SU-DHL-6 (cell line): Measurements from ENCODE around the gene ICE1.
A peak's percentile ranks its signal among the peaks of the same experiment; 100 is the strongest.

ENCODE experiments used
- H2AFZ ChIP-seq: fragments of 200-600 bp; sonication (generic); 2 replicates; pipeline ENCODE4 v1.6.1; 2014; ENCODE audit warnings: low read depth, mild to moderate bottlenecking, moderate library complexity, mixed read lengths, antibody characterized with exemption, low read length; ENCODE audit not compliant: severe bottlenecking
- H3F3A ChIP-seq: fragments of 200-600 bp; shearing (Covaris generic); 2 replicates; pipeline ENCODE4 v1.6.0; 2016; ENCODE audit warnings: antibody characterized with exemption, mild to moderate bottlenecking; ENCODE audit not compliant: insufficient read depth
- H3K27ac ChIP-seq: fragments of 200-600 bp; sonication (generic); 2 replicates; pipeline ENCODE4 v1.5.1; 2016; ENCODE audit warnings: low read depth, mild to moderate bottlenecking, low read length, moderate library complexity, mixed read lengths
- H3K27me3 ChIP-seq: fragments of 200-600 bp; sonication (generic), shearing (Covaris generic); 2 replicates; pipeline ENCODE4 v1.6.0; 2014; ENCODE audit warnings: mild to moderate bottlenecking, low read length
- H3K36me3 ChIP-seq: fragments of 200-600 bp; sonication (generic); 2 replicates; pipeline ENCODE4 v1.6.1; 2014; ENCODE audit warnings: mild to moderate bottlenecking, low read length, mixed read lengths
- H3K4me2 ChIP-seq: fragments of 300-600, 200-600 bp; shearing (Covaris generic), sonication (generic); 2 replicates; pipeline ENCODE4 v1.6.0; 2014; ENCODE audit warnings: low read length, low read depth, mild to moderate bottlenecking; ENCODE audit not compliant: poor library complexity, severe bottlenecking
- H3K4me3 ChIP-seq: fragments of 200-600 bp; sonication (generic); 2 replicates; pipeline ENCODE4 v1.5.1; 2014; ENCODE audit warnings: antibody characterized with exemption, low read length, mild to moderate bottlenecking, mixed read lengths; ENCODE audit not compliant: insufficient read depth, poor library complexity, severe bottlenecking
- H3K79me2 ChIP-seq: fragments of 200-600 bp; sonication (generic); 2 replicates; pipeline ENCODE4 v1.6.1; 2014; ENCODE audit warnings: mild to moderate bottlenecking, low read length, moderate library complexity; ENCODE audit not compliant: insufficient read depth
- H3K9ac ChIP-seq: fragments of 200-600 bp; sonication (generic); 2 replicates; pipeline ENCODE4 v1.7.0; 2014; ENCODE audit warnings: mild to moderate bottlenecking, low read length
- H3K9me2 ChIP-seq: fragments of 200-600 bp; sonication (generic); replicated peaks from 2 replicates; pipeline ENCODE4 v1.6.1; 2014; ENCODE audit warnings: low read length; ENCODE audit not compliant: insufficient read depth
- H3K9me3 ChIP-seq: fragments of 200-600 bp; sonication (generic); 2 replicates; pipeline ENCODE4 v1.6.1; 2014; ENCODE audit warnings: low read length, mixed read lengths; ENCODE audit not compliant: insufficient read depth
- H4K20me1 ChIP-seq: fragments of 200-600 bp; sonication (generic); 2 replicates; pipeline ENCODE4 v1.6.1; 2014; ENCODE audit warnings: low read depth, mild to moderate bottlenecking, antibody characterized with exemption, low read length, moderate library complexity, mixed read lengths
- CTCF ChIP-seq: fragments of 200-600 bp; sonication (generic); IDR thresholded peaks from one replicate; pipeline ENCODE4 v1.5.1; 2017; ENCODE audit warnings: antibody characterized with exemption, mild to moderate bottlenecking, low read length, moderate library complexity; ENCODE audit not compliant: insufficient read depth, poor library complexity, severe bottlenecking
- EZH2phosphoT487 ChIP-seq: fragments of 200-600 bp; sonication (generic), shearing (Covaris generic); conservative IDR thresholded peaks from 2 replicates; pipeline ENCODE4 v1.6.1; 2018; ENCODE audit warnings: mild to moderate bottlenecking, antibody characterized with exemption, low read length, moderate library complexity, mixed read lengths

Gene ICE1

GRCh38 chr5:5421961-5422818 lies at the start of gene ICE1:
Gene ICE1, plus strand, starts transcription at chr5:5422677. Its CDS starts 239 bp downstream, at chr5:5422916.
- Histone ChIP-seq H3K9me2 (no peaks in the 10 kb centered on the region), H3K4me2 (peak within 1 kb of the TSS; percentile 75), H3K4me3 (peak within 1 kb of the TSS; percentile 66), H3K27ac (peak within 1 kb of the TSS; percentile 80), H3F3A (peaks cover 5% of the 10 kb centered on the region; the same call in 1 of the 2 replicates), H3K79me2 (peaks cover 44% of the 10 kb centered on the region), H4K20me1 (peaks cover 5% of the 10 kb centered on the region; the same call in 1 of the 2 replicates), H3K9me3 (no peaks in the 10 kb centered on the region), H3K36me3 (no peaks in the 10 kb centered on the region), H3K9ac (peak within 1 kb of the TSS; percentile 84), H3K27me3 (no peaks in the 10 kb centered on the region), H2AFZ (peak within 1 kb of the TSS; percentile 58)
- no peak for TF ChIP-seq CTCF
- no peak for TF ChIP-seq EZH2phosphoT487

GRCh38 chr5:5372930-5373329 lies 49.5 kb upstream of the ICE1 start:
- no peak for TF ChIP-seq CTCF
- TF ChIP-seq EZH2phosphoT487: no peak
- no peaks in the 10 kb centered on the region for H3K36me3 ChIP-seq
- H3K4me2 ChIP-seq: no peak overlapping the region
- no peaks in the 10 kb centered on the region; the same call in 1 of the 2 replicates for H3K27me3 ChIP-seq
- no peak overlapping the region for H3K9ac ChIP-seq
- H3F3A ChIP-seq: no peaks in the 10 kb centered on the region
- no peak overlapping the region for H2AFZ ChIP-seq
- H3K4me3 ChIP-seq: no peak overlapping the region
- H3K79me2 ChIP-seq: no peaks in the 10 kb centered on the region
- no peaks in the 10 kb centered on the region for H3K9me2 ChIP-seq
- no peaks in the 10 kb centered on the region for H4K20me1 ChIP-seq
- no peak overlapping the region for H3K27ac ChIP-seq
- H3K9me3 ChIP-seq: no peaks in the 10 kb centered on the region

- H3K9ac ChIP-seq: no peak overlapping the region
- H3K9me2 ChIP-seq: no peaks in the 10 kb centered on the region
- H4K20me1 ChIP-seq: no peaks in the 10 kb centered on the region
- no peak overlapping the region for H3K27ac ChIP-seq
- H3K4me2 ChIP-seq: no peak overlapping the region
- no peak overlapping the region for H3K4me3 ChIP-seq
- no peak for TF ChIP-seq EZH2phosphoT487
- TF ChIP-seq CTCF: no peak
- no peaks in the 10 kb centered on the region for H3K36me3 ChIP-seq
- no peaks in the 10 kb centered on the region for H3F3A ChIP-seq
- no peaks in the 10 kb centered on the region; the same call in 1 of the 2 replicates for H3K27me3 ChIP-seq
- no peak overlapping the region for H2AFZ ChIP-seq
- no peaks in the 10 kb centered on the region for H3K9me3 ChIP-seq
- H3K79me2 ChIP-seq: no peaks in the 10 kb centered on the region
Observed at GRCh38 chr5:5373351-5373989, 49.0 kb upstream of the ICE1 start.
